Activated CD4-positive, alpha-beta T cell treated with anti-CD3 and anti-CD28 coated beads, Interleukin-2, amount 10 ng/mL, durations not matched to agents 7 days and 5 days (primary cell): Measurements from ENCODE around the gene KAZN. TPM values are rescaled to one million over a fixed set of nuclear protein-coding genes. Genes with fewer than 3 reads are reported as not detected.
"Not testable (repeated sequence)": the region's sequence is repeated elsewhere in the genome, so short reads cannot be mapped to it uniquely, and the experiment has no call there.

Experiments used
- CTCF ChIA-PET: fragments of 350-600 bp; sonication (Branson Sonifier 250); formaldehyde crosslinking; loops from one replicate; lab custom pipeline; 2021; ENCODE audit warnings: antibody characterized with exemption; lab: Charles Lee
- POLR2A ChIA-PET: fragments of 350-600 bp; sonication (Branson Sonifier 250); formaldehyde crosslinking; loops from one replicate; lab custom pipeline; 2021; ENCODE audit warnings: antibody characterized with exemption; lab: Charles Lee
- DNase-seq: peaks from one replicate; pipeline ENCODE4 v3.0.0-alpha.2; 2020
- H3K27ac Mint-ChIP-seq: one replicate; pipeline ENCODE4 v1.8.0; 2021; ENCODE audit warnings: mild to moderate bottlenecking, moderate library complexity, mixed read lengths
- H3K27me3 Mint-ChIP-seq: one replicate; pipeline ENCODE4 v1.8.0; 2021; ENCODE audit warnings: mixed read lengths
- H3K36me3 Mint-ChIP-seq: one replicate; pipeline ENCODE4 v1.8.0; 2021; ENCODE audit warnings: low read depth, mixed read lengths
- H3K4me1 Mint-ChIP-seq: one replicate; pipeline ENCODE4 v1.8.0; 2021; ENCODE audit warnings: mixed read lengths
- H3K4me3 Mint-ChIP-seq: one replicate; pipeline ENCODE4 v1.8.0; 2021; ENCODE audit warnings: mild to moderate bottlenecking, moderate library complexity, mixed read lengths
- H3K9me3 Mint-ChIP-seq: one replicate; pipeline ENCODE4 v1.8.0; 2021; ENCODE audit warnings: mixed read lengths
- total RNA-seq, 2 experiments: library from RNA; stranded (reverse); gene quantifications; one replicate each; pipeline ENCODE4 v1.2.3, GENCODE V29; 2021

Gene KAZN
- total RNA-seq, 2 experiments from 2014 or later = 0.21 to 0.22 TPM

- no peak overlapping the region for H3K27ac Mint-ChIP-seq
- ChIA-PET POLR2A (no interaction called here), CTCF (no interaction called here)
- H3K4me1 Mint-ChIP-seq = no peaks in the 10 kb centered on the region
- no peaks in the 10 kb centered on the region for H3K27me3 Mint-ChIP-seq
- no peak for DNase-seq
- no peak overlapping the region for H3K4me3 Mint-ChIP-seq
- no peaks in the 10 kb centered on the region for H3K36me3 Mint-ChIP-seq
- no peaks in the 10 kb centered on the region for H3K9me3 Mint-ChIP-seq
Measured at GRCh38 chr1:14571810-14572767, 26.4 kb upstream of the KAZN start.

- H3K36me3 Mint-ChIP-seq = no peaks in the 10 kb centered on the region
- no peak overlapping the region for H3K27ac Mint-ChIP-seq
- no peaks in the 10 kb centered on the region for H3K27me3 Mint-ChIP-seq
- no peaks in the 10 kb centered on the region for H3K4me1 Mint-ChIP-seq
- no peak overlapping the region for H3K4me3 Mint-ChIP-seq
- no peaks in the 10 kb centered on the region for H3K9me3 Mint-ChIP-seq
- DNase-seq = no peak
- CTCF ChIA-PET = no interaction called here
- POLR2A ChIA-PET = no interaction called here
Measured at GRCh38 chr1:14572861-14573260, 25.6 kb upstream of the KAZN start.

GRCh38 chr1:14576155-14576554 lies 22.3 kb upstream of the KAZN start:
- no peak for DNase-seq
- CTCF ChIA-PET = no interaction called here
- Mint-ChIP-seq H3K4me1 (no peaks in the 10 kb centered on the region), H3K36me3 (no peaks in the 10 kb centered on the region), H3K27ac (no peak overlapping the region), H3K9me3 (peaks cover 2% of the 10 kb centered on the region), H3K4me3 (no peak overlapping the region), H3K27me3 (no peaks in the 10 kb centered on the region)
- POLR2A ChIA-PET = no interaction called here

GRCh38 chr1:14577261-14577660 lies 21.2 kb upstream of the KAZN start:
- Mint-ChIP-seq H3K4me1 (no peaks in the 10 kb centered on the region), H3K27me3 (no peaks in the 10 kb centered on the region), H3K9me3 (peaks cover 6% of the 10 kb centered on the region), H3K27ac (no peak overlapping the region), H3K4me3 (no peak overlapping the region), H3K36me3 (no peaks in the 10 kb centered on the region)
- ChIA-PET POLR2A (no interaction called here), CTCF (no interaction called here)
- no peak for DNase-seq

- Mint-ChIP-seq H3K9me3 (peaks cover 6% of the 10 kb centered on the region), H3K27me3 (no peaks in the 10 kb centered on the region), H3K4me3 (no peak overlapping the region), H3K27ac (no peak overlapping the region), H3K36me3 (no peaks in the 10 kb centered on the region), H3K4me1 (no peaks in the 10 kb centered on the region)
- no peak for DNase-seq
- ChIA-PET CTCF (no interaction called here), POLR2A (no interaction called here)
Measured at GRCh38 chr1:14578156-14578555, 20.3 kb upstream of the KAZN start.

GRCh38 chr1:14580295-14580694 lies 18.2 kb upstream of the KAZN start:
- CTCF ChIA-PET, DNase-seq, H3K36me3 Mint-ChIP-seq, H3K4me1 Mint-ChIP-seq, H3K27ac Mint-ChIP-seq, POLR2A ChIA-PET, H3K27me3 Mint-ChIP-seq, H3K4me3 Mint-ChIP-seq, H3K9me3 Mint-ChIP-seq: not testable (repeated sequence)

GRCh38 chr1:14580986-14581385 lies 17.5 kb upstream of the KAZN start:
- Mint-ChIP-seq H3K27ac (no peak overlapping the region), H3K4me1 (no peaks in the 10 kb centered on the region), H3K27me3 (no peaks in the 10 kb centered on the region), H3K36me3 (no peaks in the 10 kb centered on the region), H3K4me3 (no peak overlapping the region), H3K9me3 (peaks cover 6% of the 10 kb centered on the region)
- ChIA-PET POLR2A (no interaction called here), CTCF (no interaction called here)
- no peak for DNase-seq

GRCh38 chr1:14583788-14584187 lies 14.7 kb upstream of the KAZN start:
- Mint-ChIP-seq H3K36me3 (no peaks in the 10 kb centered on the region), H3K27ac (no peak overlapping the region), H3K4me1 (no peaks in the 10 kb centered on the region), H3K9me3 (peaks cover 6% of the 10 kb centered on the region), H3K4me3 (no peak overlapping the region), H3K27me3 (no peaks in the 10 kb centered on the region)
- no peak for DNase-seq
- ChIA-PET POLR2A (no interaction called here), CTCF (no interaction called here)

GRCh38 chr1:14585728-14586127 lies 12.8 kb upstream of the KAZN start:
- ChIA-PET CTCF (no interaction called here), POLR2A (no interaction called here)
- H3K27me3 Mint-ChIP-seq = no peaks in the 10 kb centered on the region
- peaks cover 6% of the 10 kb centered on the region for H3K9me3 Mint-ChIP-seq
- H3K4me3 Mint-ChIP-seq = no peak overlapping the region
- no peak overlapping the region for H3K27ac Mint-ChIP-seq
- no peaks in the 10 kb centered on the region for H3K36me3 Mint-ChIP-seq
- DNase-seq = no peak
- no peaks in the 10 kb centered on the region for H3K4me1 Mint-ChIP-seq

GRCh38 chr1:14590411-14591180 lies 7.9 kb upstream of the KAZN start:
- ChIA-PET POLR2A (no interaction called here), CTCF (no interaction called here)
- no peaks in the 10 kb centered on the region for H3K9me3 Mint-ChIP-seq
- no peak overlapping the region for H3K27ac Mint-ChIP-seq
- DNase-seq = no peak
- peaks cover 2% of the 10 kb centered on the region for H3K27me3 Mint-ChIP-seq
- H3K4me3 Mint-ChIP-seq = no peak overlapping the region
- no peaks in the 10 kb centered on the region for H3K36me3 Mint-ChIP-seq
- H3K4me1 Mint-ChIP-seq = no peaks in the 10 kb centered on the region

- Mint-ChIP-seq H3K9me3 (no peaks in the 10 kb centered on the region), H3K4me3 (no peak overlapping the region), H3K27me3 (peaks cover 9% of the 10 kb centered on the region), H3K4me1 (no peaks in the 10 kb centered on the region), H3K27ac (no peak overlapping the region), H3K36me3 (no peaks in the 10 kb centered on the region)
- no peak for DNase-seq
- POLR2A ChIA-PET = no interaction called here
- CTCF ChIA-PET = no interaction called here
Measured at GRCh38 chr1:14591600-14591999, 6.9 kb upstream of the KAZN start.

GRCh38 chr1:14592004-14592631 lies 6.4 kb upstream of the KAZN start:
- CTCF ChIA-PET = no interaction called here
- no peak for DNase-seq
- H3K27me3 Mint-ChIP-seq = peaks cover 14% of the 10 kb centered on the region

GRCh38 chr1:14593302-14593701 lies 5.2 kb upstream of the KAZN start:
- H3K27me3 Mint-ChIP-seq = peaks cover 24% of the 10 kb centered on the region
- ChIA-PET POLR2A (no interaction called here), CTCF (no interaction called here)
- no peak for DNase-seq
- H3K36me3 Mint-ChIP-seq = no peaks in the 10 kb centered on the region
- no peaks in the 10 kb centered on the region for H3K9me3 Mint-ChIP-seq
- H3K4me1 Mint-ChIP-seq = no peaks in the 10 kb centered on the region
- H3K27ac Mint-ChIP-seq = no peak overlapping the region
- H3K4me3 Mint-ChIP-seq = no peak overlapping the region

More at GRCh38 chr1:14592004-14592631, 6.4 kb upstream of the KAZN start:
- no peak overlapping the region for H3K27ac Mint-ChIP-seq
- H3K4me3 Mint-ChIP-seq = no peak overlapping the region
- POLR2A ChIA-PET = no interaction called here
- H3K9me3 Mint-ChIP-seq = no peaks in the 10 kb centered on the region
- no peaks in the 10 kb centered on the region for H3K36me3 Mint-ChIP-seq
- no peaks in the 10 kb centered on the region for H3K4me1 Mint-ChIP-seq
